Caco-2 (cell line): ENCODE results near the gene CMTM7. TPM values are rescaled to one million over a fixed set of nuclear protein-coding genes. Genes with fewer than 3 reads are reported as not detected.

Experiments used
- BruUV-seq: library from RNA; stranded (reverse); fragments of 400-500 nt; replicated peaks from 2 replicates; lab custom pipeline; 2021; lab: Mats Ljungman, UMichigan
- CTCF ChIA-PET: fragments of 300-600 bp; sonication (Branson Sonifier 250); formaldehyde crosslinking; loops from one replicate; lab custom pipeline; 2022; ENCODE audit warnings: antibody characterized with exemption; lab: Charles Lee
- POLR2A ChIA-PET: fragments of 300-600 bp; sonication (Branson Sonifier 250); formaldehyde crosslinking; loops from one replicate; lab custom pipeline; 2022; ENCODE audit warnings: antibody characterized with exemption; lab: Charles Lee
- DNase-seq, 2 experiments: peaks; one replicate each; pipeline versions ENCODE4 v3.0.0 to v3.0.0-alpha.2; 2020 to 2022
- H3K27me3 ChIP-seq: replicated peaks from 2 replicates; pipeline ENCODE4 v1.6.0; 2011; ENCODE audit warnings: low read length; ENCODE audit not compliant: control insufficient read depth, insufficient read depth
- H3K36me3 ChIP-seq: 2 replicates; pipeline ENCODE4 v1.5.1; 2011; ENCODE audit warnings: low read length; ENCODE audit not compliant: control insufficient read depth, insufficient read depth
- H3K4me1 ChIP-seq: fragments of 250-450 bp; sonication (Bioruptor Pico); 2 replicates; pipeline ENCODE4 v1.5.1; 2020; ENCODE audit warnings: mild to moderate bottlenecking
- H3K4me3 ChIP-seq: 2 replicates; pipeline ENCODE4 v1.5.1; 2011; ENCODE audit warnings: low read depth, mild to moderate bottlenecking, control low read depth, low read length
- H3K9me3 ChIP-seq: fragments of 250-450 bp; sonication (Bioruptor Pico); 2 replicates; pipeline ENCODE4 v1.5.1; 2020; ENCODE audit warnings: mild to moderate bottlenecking, moderate library complexity
- H3K27ac Mint-ChIP-seq: one replicate; pipeline ENCODE4 v1.8.0; 2022; ENCODE audit warnings: mixed read lengths; ENCODE audit not compliant: unreplicated experiment
- H3K27me3 Mint-ChIP-seq: one replicate; pipeline ENCODE4 v1.8.0; 2022; ENCODE audit warnings: mixed read lengths; ENCODE audit not compliant: insufficient read depth, unreplicated experiment
- H3K36me3 Mint-ChIP-seq: one replicate; pipeline ENCODE4 v1.8.0; 2022; ENCODE audit warnings: mild to moderate bottlenecking, mixed read lengths; ENCODE audit not compliant: insufficient read depth, unreplicated experiment
- H3K4me1 Mint-ChIP-seq: one replicate; pipeline ENCODE4 v1.8.0; 2022; ENCODE audit warnings: low read depth, mixed read lengths; ENCODE audit not compliant: unreplicated experiment
- H3K4me3 Mint-ChIP-seq: one replicate; pipeline ENCODE4 v1.8.0; 2022; ENCODE audit warnings: mild to moderate bottlenecking, moderate library complexity, mixed read lengths; ENCODE audit not compliant: unreplicated experiment
- H3K9me3 Mint-ChIP-seq: one replicate; pipeline ENCODE4 v1.8.0; 2022; ENCODE audit warnings: mixed read lengths; ENCODE audit not compliant: unreplicated experiment
- CTCF ChIP-seq, 2 experiments: fragments of 200-600 bp in 1 of 2; IDR thresholded peaks; 1 replicate in 1 of 2; 2 replicates in 1 of 2; pipeline versions ENCODE4 v1.5.1 to v1.8.0; 2011 to 2022; ENCODE audit warnings: antibody characterized with exemption in 1 of 2, control low read depth in 1 of 2, inconsistent platforms in 1 of 2, low read depth in 1 of 2, low read length in 1 of 2, mild to moderate bottlenecking in 1 of 2, moderate library complexity in 1 of 2; ENCODE audit not compliant: insufficient read depth in 1 of 2, severe bottlenecking in 1 of 2, unreplicated experiment in 1 of 2
- intact Hi-C: fragments of 100-400 bp; cut with micrococcal nuclease; formaldehyde crosslinking; loops from one replicate; pipeline ENCODE4 v1.10.0; 2022; ENCODE audit not compliant: unreplicated experiment
- total RNA-seq: library from RNA; stranded (reverse); gene quantifications from 2 replicates; pipeline ENCODE4 v1.2.3, GENCODE V29; 2022

Gene CMTM7
- total RNA-seq, 1 experiment from 2014 or later: 27.0 TPM

- Histone ChIP-seq H3K27me3 (no peaks in the 10 kb centered on the region), H3K36me3 (no peaks in the 10 kb centered on the region), H3K9me3 (no peaks in the 10 kb centered on the region), H3K4me3 (no peak overlapping the region), H3K4me1 (peaks cover 56% of the 10 kb centered on the region)
- ChIA-PET CTCF (interaction anchor here (0.7 kb wide), 1 partner anchor 12 kb away, joined by 6 read pairs; no protein-coding TSS in a partner anchor), POLR2A (interaction anchor here (0.6 kb wide), 1 partner anchor 424 kb away, joined by 8 read pairs; no protein-coding TSS in a partner anchor)
- H3K27ac Mint-ChIP-seq: no peak overlapping the region
- DNase-seq: no peak
- peaks cover 15% of the 10 kb centered on the region for H3K4me1 Mint-ChIP-seq
- BruUV-seq: no TSS peak
- H3K36me3 Mint-ChIP-seq: peaks cover 9% of the 10 kb centered on the region
- no peaks in the 10 kb centered on the region for H3K9me3 Mint-ChIP-seq
- no peak overlapping the region for H3K4me3 Mint-ChIP-seq
- TF ChIP-seq CTCF (IDR thresholded peaks at IDR 0.05; ENCODE audit: insufficient read depth in 1 of 2, low read depth in 1 of 2, low read length in 1 of 2, severe bottlenecking in 1 of 2, unreplicated experiment in 1 of 2): no peak
- intact Hi-C loops: no loop called here
- no peaks in the 10 kb centered on the region for H3K27me3 Mint-ChIP-seq
Observed at GRCh38 chr3:32498252-32498651, 106.6 kb downstream of the CMTM7 start.

GRCh38 chr3:32498992-32499391 lies 107.3 kb downstream of the CMTM7 start:
- no peak overlapping the region for H3K4me3 Mint-ChIP-seq
- Histone ChIP-seq H3K4me1 (peaks cover 49% of the 10 kb centered on the region), H3K27me3 (no peaks in the 10 kb centered on the region), H3K4me3 (no peak overlapping the region), H3K9me3 (no peaks in the 10 kb centered on the region), H3K36me3 (no peaks in the 10 kb centered on the region)
- CTCF ChIA-PET: interaction anchor here (0.7 kb wide), 1 partner anchor 11 kb away, joined by 6 read pairs; no protein-coding TSS in a partner anchor
- H3K27ac Mint-ChIP-seq: no peak overlapping the region
- H3K27me3 Mint-ChIP-seq: no peaks in the 10 kb centered on the region
- POLR2A ChIA-PET: no interaction called here
- peaks cover 9% of the 10 kb centered on the region for H3K36me3 Mint-ChIP-seq
- TF ChIP-seq CTCF (IDR thresholded peaks at IDR 0.05; ENCODE audit: insufficient read depth in 1 of 2, low read depth in 1 of 2, low read length in 1 of 2, severe bottlenecking in 1 of 2, unreplicated experiment in 1 of 2): no peak
- intact Hi-C loops: no loop called here
- H3K4me1 Mint-ChIP-seq: peaks cover 15% of the 10 kb centered on the region
- no TSS peak for BruUV-seq
- DNase-seq: no peak
- H3K9me3 Mint-ChIP-seq: no peaks in the 10 kb centered on the region

GRCh38 chr3:32499585-32499984 lies 107.9 kb downstream of the CMTM7 start:
- Mint-ChIP-seq H3K9me3 (no peaks in the 10 kb centered on the region), H3K36me3 (peaks cover 9% of the 10 kb centered on the region), H3K4me1 (peaks cover 15% of the 10 kb centered on the region), H3K27me3 (no peaks in the 10 kb centered on the region), H3K4me3 (peak overlapping the region; percentile 98), H3K27ac (no peak overlapping the region)
- H3K36me3 ChIP-seq: no peaks in the 10 kb centered on the region
- CTCF ChIA-PET: no interaction called here
- BruUV-seq: no TSS peak
- intact Hi-C loops: no loop called here
- no peaks in the 10 kb centered on the region for H3K9me3 ChIP-seq
- H3K4me3 ChIP-seq: no peak overlapping the region
- H3K4me1 ChIP-seq: peaks cover 43% of the 10 kb centered on the region
- POLR2A ChIA-PET: interaction anchor here (0.6 kb wide), 1 partner anchor 347 kb away, joined by 3 read pairs; no protein-coding TSS in a partner anchor
- H3K27me3 ChIP-seq: no peaks in the 10 kb centered on the region
- DNase-seq: no peak
- TF ChIP-seq CTCF (IDR thresholded peaks at IDR 0.05; ENCODE audit: insufficient read depth in 1 of 2, low read depth in 1 of 2, low read length in 1 of 2, severe bottlenecking in 1 of 2, unreplicated experiment in 1 of 2): no peak
